ENCODE results near the gene BAIAP3.

Gene BAIAP3

GRCh38 chr16:1394367-1394951 lies 61.0 kb downstream of the BAIAP3 start:
- TF ChIP-seq CTCF (IDR thresholded peaks at IDR 0.05; ENCODE audit: insufficient read depth, low read length, poor library complexity, severe bottlenecking): no peak
- no peak overlapping the region for H3K4me3 ChIP-seq (replicated peaks; ENCODE audit: low read depth, low read length)
- no peaks in the 10 kb centered on the region for H3K27me3 ChIP-seq (replicated peaks; ENCODE audit: control insufficient read depth, insufficient read depth, low read length)
- DNase-seq (ENCODE audit: extremely low read depth, insufficient read length): no peak
- H3K36me3 ChIP-seq (ENCODE audit: control insufficient read depth, insufficient read depth, low read length): peaks cover 14% of the 10 kb centered on the region

- no peak for TF ChIP-seq CTCF (IDR thresholded peaks at IDR 0.05; ENCODE audit: insufficient read depth, low read length, poor library complexity, severe bottlenecking)
- Histone ChIP-seq H3K36me3 (ENCODE audit: control insufficient read depth, insufficient read depth, low read length) (peaks cover 13% of the 10 kb centered on the region), H3K4me3 (replicated peaks; ENCODE audit: low read depth, low read length) (no peak overlapping the region), H3K27me3 (replicated peaks; ENCODE audit: control insufficient read depth, insufficient read depth, low read length) (no peaks in the 10 kb centered on the region)
- DNase-seq (ENCODE audit: extremely low read depth, insufficient read length): no peak
These were observed 62.1 kb downstream of the BAIAP3 start for GRCh38 chr16:1395444-1396031.

- TF ChIP-seq CTCF (IDR thresholded peaks at IDR 0.05; ENCODE audit: insufficient read depth, low read length, poor library complexity, severe bottlenecking): no peak
- DNase-seq (ENCODE audit: extremely low read depth, insufficient read length): no peak
These were observed 64.3 kb downstream of the BAIAP3 start for GRCh38 chr16:1397779-1398178.

GRCh38 chr16:1398351-1398750 lies 64.9 kb downstream of the BAIAP3 start:
- no peak for DNase-seq (ENCODE audit: extremely low read depth, insufficient read length)
- Histone ChIP-seq H3K4me3 (replicated peaks; ENCODE audit: low read depth, low read length) (no peak overlapping the region), H3K36me3 (ENCODE audit: control insufficient read depth, insufficient read depth, low read length) (peaks cover 15% of the 10 kb centered on the region), H3K27me3 (replicated peaks; ENCODE audit: control insufficient read depth, insufficient read depth, low read length) (no peaks in the 10 kb centered on the region)
- TF ChIP-seq CTCF (IDR thresholded peaks at IDR 0.05; ENCODE audit: insufficient read depth, low read length, poor library complexity, severe bottlenecking): no peak

More at GRCh38 chr16:1397779-1398178, 64.3 kb downstream of the BAIAP3 start:
- peaks cover 13% of the 10 kb centered on the region for H3K36me3 ChIP-seq (ENCODE audit: control insufficient read depth, insufficient read depth, low read length)
- no peak overlapping the region for H3K4me3 ChIP-seq (replicated peaks; ENCODE audit: low read depth, low read length)
- no peaks in the 10 kb centered on the region for H3K27me3 ChIP-seq (replicated peaks; ENCODE audit: control insufficient read depth, insufficient read depth, low read length)
